GM21390 (cell line): ENCODE results near the gene TFCP2L1.

Experiments used
- ATAC-seq: cut with Tn5 transposase; IDR thresholded peaks from one replicate; pipeline ENCODE4 v1.9.1; 2021; ENCODE audit not compliant: unreplicated experiment

Gene TFCP2L1

GRCh38 chr2:121200011-121200347 is 85.0 kb downstream of the TFCP2L1 start:
- no peak for ATAC-seq

- no peak for ATAC-seq
These were observed 85.6 kb downstream of the TFCP2L1 start for GRCh38 chr2:121199281-121200010.

- no peak for ATAC-seq
These were observed 87.5 kb downstream of the TFCP2L1 start for GRCh38 chr2:121197369-121198091.

GRCh38 chr2:121196849-121197155 is 88.2 kb downstream of the TFCP2L1 start:
- no peak for ATAC-seq

GRCh38 chr2:121196132-121196848 is 88.7 kb downstream of the TFCP2L1 start:
- ATAC-seq = no peak

GRCh38 chr2:121195036-121195435 is 90.0 kb downstream of the TFCP2L1 start:
- no peak for ATAC-seq

- no peak for ATAC-seq
These were observed 90.4 kb downstream of the TFCP2L1 start for GRCh38 chr2:121194626-121195025.

- ATAC-seq = no peak
These were observed 91.8 kb downstream of the TFCP2L1 start for GRCh38 chr2:121193185-121193584.

GRCh38 chr2:121192576-121192975 is 92.4 kb downstream of the TFCP2L1 start:
- no peak for ATAC-seq

- ATAC-seq = no peak
These were observed 93.5 kb downstream of the TFCP2L1 start for GRCh38 chr2:121191191-121192170.

- ATAC-seq = no peak
These were observed 95.2 kb downstream of the TFCP2L1 start for GRCh38 chr2:121189661-121190381.

GRCh38 chr2:121189011-121189410 is 96.0 kb downstream of the TFCP2L1 start:
- ATAC-seq = no peak

GRCh38 chr2:121187982-121188411 is 97.0 kb downstream of the TFCP2L1 start:
- no peak for ATAC-seq

GRCh38 chr2:121187351-121187981 is 97.5 kb downstream of the TFCP2L1 start:
- no peak for ATAC-seq

- ATAC-seq = no peak
These were observed 98.7 kb downstream of the TFCP2L1 start for GRCh38 chr2:121186261-121186660.

GRCh38 chr2:121185571-121186074 is 99.4 kb downstream of the TFCP2L1 start:
- no peak for ATAC-seq

- no peak for ATAC-seq
These were observed 99.9 kb downstream of the TFCP2L1 start for GRCh38 chr2:121185111-121185510.

GRCh38 chr2:121184248-121184862 is 100.6 kb downstream of the TFCP2L1 start:
- ATAC-seq = no peak

- no peak for ATAC-seq
These were observed 102.5 kb downstream of the TFCP2L1 start for GRCh38 chr2:121182520-121182919.
